HL-60 (cell line): ENCODE results near the gene CNTNAP5.

Experiments
- DNase-seq, 2 experiments: peaks; one replicate each; pipeline ENCODE4 v3.0.0-alpha.2; 2010 to 2020; ENCODE audit warnings: low read depth in 1 of 2, low spot score in 1 of 2
- H3K27ac ChIP-seq: fragments of 250-450 bp; sonication (Bioruptor Pico); replicated peaks from 2 replicates; pipeline ENCODE4 v1.5.1; 2020; ENCODE audit warnings: mild to moderate bottlenecking, moderate library complexity
- H3K27me3 ChIP-seq: fragments of 250-450 bp; sonication (Bioruptor Pico); 2 replicates; pipeline ENCODE4 v1.5.1; 2021; ENCODE audit warnings: mild to moderate bottlenecking, moderate library complexity; ENCODE audit not compliant: insufficient read depth, poor library complexity, severe bottlenecking
- H3K4me3 ChIP-seq: replicated peaks from 2 replicates; pipeline ENCODE4 v1.5.1; 2011; ENCODE audit warnings: mild to moderate bottlenecking, control low read depth, low read length; ENCODE audit not compliant: insufficient read depth
- GABPA ChIP-seq: IDR thresholded peaks from 2 replicates; pipeline ENCODE4 v1.6.1; 2012; ENCODE audit warnings: low read depth
- POLR2AphosphoS5 ChIP-seq: IDR thresholded peaks from 2 replicates; pipeline ENCODE4 v1.6.1; 2012; ENCODE audit warnings: low read depth
- REST ChIP-seq: IDR thresholded peaks from 2 replicates; pipeline ENCODE4 v1.6.1; 2012; ENCODE audit warnings: low read depth; ENCODE audit not compliant: insufficient replicate concordance
- SPI1 ChIP-seq: IDR thresholded peaks from 2 replicates; pipeline ENCODE4 v1.6.1; 2012; ENCODE audit warnings: low read depth, mild to moderate bottlenecking, borderline replicate concordance
- TF ChIP-seq, protein P1 (sequence below): IDR thresholded peaks from one replicate; pipeline ENCODE4 v1.5.1; 2011; ENCODE audit warnings: low read length, control low read depth, inconsistent platforms; ENCODE audit not compliant: insufficient read depth

CNTNAP5 gene

DNA sequence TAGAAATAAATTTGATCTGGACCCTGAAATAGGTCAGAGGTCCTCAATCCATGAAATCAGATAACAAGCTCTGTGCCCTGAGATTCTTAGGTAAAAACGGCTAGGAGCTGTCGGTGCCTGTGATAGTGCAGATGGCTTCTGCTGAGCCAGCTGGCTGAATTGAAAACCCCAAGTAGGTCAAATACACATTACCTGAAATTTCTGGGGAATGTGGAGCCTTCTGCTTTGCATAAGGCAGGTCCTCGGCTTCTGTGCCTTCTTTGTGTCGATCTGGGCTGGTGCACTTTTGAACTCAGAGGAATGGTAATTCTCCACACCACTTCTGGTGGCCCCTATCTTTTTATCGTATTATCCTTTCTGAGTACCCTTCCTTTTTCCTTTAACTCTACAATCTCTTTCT is 66.6 kb downstream of the CNTNAP5 start:
- DNase-seq: no peak

DNA sequence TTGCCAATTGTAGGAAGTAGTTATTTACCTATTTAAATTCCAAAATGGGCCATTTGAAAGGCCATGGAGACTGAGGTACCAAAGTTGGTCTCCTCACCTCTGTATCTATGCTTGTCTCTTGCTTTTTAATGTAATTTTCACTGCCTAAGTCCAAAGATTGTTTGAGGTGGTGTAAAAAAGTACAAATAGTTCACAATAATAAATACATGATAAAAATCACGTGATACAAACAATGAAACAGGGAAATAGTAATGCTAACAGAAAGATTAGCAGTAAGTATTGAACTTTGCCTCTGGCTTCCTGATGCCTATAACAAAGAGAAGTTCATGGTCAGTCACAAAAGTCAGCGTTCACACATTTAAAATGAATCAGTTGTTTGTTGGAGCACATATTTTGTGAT is 67.6 kb downstream of the CNTNAP5 start:
- TF ChIP-seq SPI1: no peak
- no peak for TF ChIP-seq POLR2AphosphoS5
- TF ChIP-seq REST: no peak

More for the DNA sequence above, 66.6 kb downstream of the CNTNAP5 start:
- H3K27ac ChIP-seq: no peak overlapping the region
- no peaks in the 10 kb centered on the region for H3K27me3 ChIP-seq
- TF ChIP-seq REST (no peak), POLR2AphosphoS5 (no peak), SPI1 (no peak), GABPA (no peak)
- TF ChIP-seq, protein P1, sequence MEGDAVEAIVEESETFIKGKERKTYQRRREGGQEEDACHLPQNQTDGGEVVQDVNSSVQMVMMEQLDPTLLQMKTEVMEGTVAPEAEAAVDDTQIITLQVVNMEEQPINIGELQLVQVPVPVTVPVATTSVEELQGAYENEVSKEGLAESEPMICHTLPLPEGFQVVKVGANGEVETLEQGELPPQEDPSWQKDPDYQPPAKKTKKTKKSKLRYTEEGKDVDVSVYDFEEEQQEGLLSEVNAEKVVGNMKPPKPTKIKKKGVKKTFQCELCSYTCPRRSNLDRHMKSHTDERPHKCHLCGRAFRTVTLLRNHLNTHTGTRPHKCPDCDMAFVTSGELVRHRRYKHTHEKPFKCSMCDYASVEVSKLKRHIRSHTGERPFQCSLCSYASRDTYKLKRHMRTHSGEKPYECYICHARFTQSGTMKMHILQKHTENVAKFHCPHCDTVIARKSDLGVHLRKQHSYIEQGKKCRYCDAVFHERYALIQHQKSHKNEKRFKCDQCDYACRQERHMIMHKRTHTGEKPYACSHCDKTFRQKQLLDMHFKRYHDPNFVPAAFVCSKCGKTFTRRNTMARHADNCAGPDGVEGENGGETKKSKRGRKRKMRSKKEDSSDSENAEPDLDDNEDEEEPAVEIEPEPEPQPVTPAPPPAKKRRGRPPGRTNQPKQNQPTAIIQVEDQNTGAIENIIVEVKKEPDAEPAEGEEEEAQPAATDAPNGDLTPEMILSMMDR: no peak
- H3K4me3 ChIP-seq: no peak overlapping the region

GRCh38 chr2:124104914-124105313 is 79.8 kb downstream of the CNTNAP5 start:
- Histone ChIP-seq H3K4me3 (no peak overlapping the region), H3K27me3 (no peaks in the 10 kb centered on the region), H3K27ac (no peak overlapping the region)
- TF ChIP-seq REST (no peak), GABPA (no peak), POLR2AphosphoS5 (no peak), SPI1 (no peak)
- TF ChIP-seq, protein P1: no peak
- DNase-seq: no peak

More for the DNA sequence above, 67.6 kb downstream of the CNTNAP5 start:
- Histone ChIP-seq H3K4me3 (no peak overlapping the region), H3K27ac (no peak overlapping the region), H3K27me3 (no peaks in the 10 kb centered on the region)
- DNase-seq: no peak

- no peak for DNase-seq
- Histone ChIP-seq H3K4me3 (no peak overlapping the region), H3K27ac (no peak overlapping the region), H3K27me3 (no peaks in the 10 kb centered on the region)
- no peak for TF ChIP-seq POLR2AphosphoS5
- no peak for TF ChIP-seq SPI1
- TF ChIP-seq, protein P1: no peak
Observed at GRCh38 chr2:124112206-124112605, 87.1 kb downstream of the CNTNAP5 start.
